Non-pigmented ciliary epithelial cell (primary cell): ENCODE measurements around the gene FCN3.

Source experiments
- DNase-seq: peaks from one replicate; pipeline ENCODE4 v3.0.0-alpha.2; 2010; ENCODE audit warnings: low read depth

The FCN3 gene

GRCh38 chr1:27341525-27342252 lies 32.9 kb downstream of the FCN3 start, which contains the start of gene SYTL1:
Gene SYTL1, plus strand, starts transcription at chr1:27342022. Its CDS starts 3,313 bp downstream, at chr1:27345335.
- DNase-seq: no peak

GRCh38 chr1:27339213-27339612 lies 35.4 kb downstream of the FCN3 start:
- no peak for DNase-seq

GRCh38 chr1:27338751-27339150 lies 35.9 kb downstream of the FCN3 start:
- DNase-seq: no peak

- no peak for DNase-seq
These were observed 37.9 kb downstream of the FCN3 start for GRCh38 chr1:27336756-27337155.

GRCh38 chr1:27335506-27336422 lies 38.9 kb downstream of the FCN3 start:
- no peak for DNase-seq

- no peak for DNase-seq
These were observed 40.8 kb downstream of the FCN3 start for GRCh38 chr1:27333717-27334279.

- no peak for DNase-seq
These were observed 41.9 kb downstream of the FCN3 start for GRCh38 chr1:27332536-27333281.

GRCh38 chr1:27331922-27332321 lies 42.7 kb downstream of the FCN3 start:
- no peak for DNase-seq

GRCh38 chr1:27331426-27331825 lies 43.2 kb downstream of the FCN3 start:
- DNase-seq: no peak

- DNase-seq: no peak
These were observed 43.8 kb downstream of the FCN3 start for GRCh38 chr1:27330786-27331185.

- DNase-seq: no peak
These were observed 46.7 kb downstream of the FCN3 start for GRCh38 chr1:27327964-27328363.

GRCh38 chr1:27325286-27325685 lies 49.3 kb downstream of the FCN3 start:
- no peak for DNase-seq

- no peak for DNase-seq
These were observed 51.9 kb downstream of the FCN3 start for GRCh38 chr1:27322569-27323240.

GRCh38 chr1:27321813-27322568 lies 52.6 kb downstream of the FCN3 start, which contains the start of gene TMEM222:
Gene TMEM222, plus strand, starts transcription at chr1:27322163. Its CDS starts 35 bp downstream, at chr1:27322198.
- peak; percentile 66 for DNase-seq
